PC-3 (cell line): Measurements from ENCODE around the gene ZNF18.

ENCODE experiments used
- EZH2 ChIP-seq: fragments of 300-600 bp; sonication (generic); IDR thresholded peaks from one replicate; pipeline ENCODE4 v1.6.1; 2017; ENCODE audit warnings: antibody characterized with exemption, mild to moderate bottlenecking, low read length; ENCODE audit not compliant: unreplicated experiment
- EZH2phosphoT487 ChIP-seq: fragments of 300-600 bp; sonication (generic); IDR thresholded peaks from 2 replicates; pipeline ENCODE4 v1.6.1; 2018; ENCODE audit warnings: mild to moderate bottlenecking, antibody characterized with exemption, low read length, borderline replicate concordance
- TF ChIP-seq, protein P1 (sequence below): fragments of 300-600 bp; sonication (generic); conservative IDR thresholded peaks from 2 replicates; pipeline ENCODE4 v1.5.1; 2017; ENCODE audit warnings: antibody characterized with exemption, low read depth, mild to moderate bottlenecking, low read length

DNA sequence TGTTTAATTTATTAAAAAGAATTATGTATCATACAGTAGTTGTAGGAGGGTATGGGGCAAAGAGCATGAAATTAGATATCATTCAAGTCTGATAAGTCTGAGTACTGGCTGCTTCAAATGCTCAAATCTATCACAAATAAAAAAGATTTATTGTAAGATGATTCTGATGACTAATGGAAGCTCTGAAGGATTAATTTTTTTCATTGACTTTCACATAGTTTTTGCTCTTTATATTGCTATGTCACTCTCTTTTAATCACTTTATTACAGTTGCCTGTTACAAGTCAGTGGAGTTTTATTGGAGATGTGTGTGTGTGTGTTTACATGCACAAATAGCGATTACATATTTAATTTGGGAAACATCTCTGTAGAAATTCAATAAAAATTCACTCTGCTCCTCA, 38.4 kb upstream of the ZNF18 start:
- TF ChIP-seq, protein P1, sequence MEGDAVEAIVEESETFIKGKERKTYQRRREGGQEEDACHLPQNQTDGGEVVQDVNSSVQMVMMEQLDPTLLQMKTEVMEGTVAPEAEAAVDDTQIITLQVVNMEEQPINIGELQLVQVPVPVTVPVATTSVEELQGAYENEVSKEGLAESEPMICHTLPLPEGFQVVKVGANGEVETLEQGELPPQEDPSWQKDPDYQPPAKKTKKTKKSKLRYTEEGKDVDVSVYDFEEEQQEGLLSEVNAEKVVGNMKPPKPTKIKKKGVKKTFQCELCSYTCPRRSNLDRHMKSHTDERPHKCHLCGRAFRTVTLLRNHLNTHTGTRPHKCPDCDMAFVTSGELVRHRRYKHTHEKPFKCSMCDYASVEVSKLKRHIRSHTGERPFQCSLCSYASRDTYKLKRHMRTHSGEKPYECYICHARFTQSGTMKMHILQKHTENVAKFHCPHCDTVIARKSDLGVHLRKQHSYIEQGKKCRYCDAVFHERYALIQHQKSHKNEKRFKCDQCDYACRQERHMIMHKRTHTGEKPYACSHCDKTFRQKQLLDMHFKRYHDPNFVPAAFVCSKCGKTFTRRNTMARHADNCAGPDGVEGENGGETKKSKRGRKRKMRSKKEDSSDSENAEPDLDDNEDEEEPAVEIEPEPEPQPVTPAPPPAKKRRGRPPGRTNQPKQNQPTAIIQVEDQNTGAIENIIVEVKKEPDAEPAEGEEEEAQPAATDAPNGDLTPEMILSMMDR, result no peak
- TF ChIP-seq EZH2 (no peak), EZH2phosphoT487 (no peak)
